ENCODE results near the gene TPRG1. TPM values are rescaled to one million over a fixed set of nuclear protein-coding genes. Genes with fewer than 3 reads are reported as not detected.

TPRG1 gene
- total and polyA plus RNA-seq, 2 of the 8 experiments (the other 6 are each of a cell fraction or from before 2014, with no cell fraction given), result 0.37 to 0.47 TPM

GRCh38 chr3:189146848-189147247 is 24.9 kb upstream of the TPRG1 start:
- Histone ChIP-seq H3K4me2 (ENCODE audit: insufficient read depth in 1 of 2, low read depth in 2 of 2, low read length in 2 of 2) (no peak overlapping the region), H3K36me3 (ENCODE audit: control insufficient read depth in 2 of 4, insufficient read depth in 4 of 4, low read length in 3 of 4) (peaks cover 0 to under 1% (median 0%) of the 10 kb centered on the region in 4 experiments; a peak in 1 of 8 replicates), H4K91ac (replicated peaks; ENCODE audit: insufficient read length, low read length) (no peak overlapping the region), H4K20me1 (replicated peaks in 1 of 2; ENCODE audit: control insufficient read depth in 1 of 2, insufficient read depth in 2 of 2, low read length in 2 of 2) (no peaks in the 10 kb centered on the region), H3K56ac (replicated peaks; ENCODE audit: insufficient read length, low read depth, low read length) (no peak overlapping the region), H3K27ac (ENCODE audit: low read depth, low read length) (no peak overlapping the region), H2BK12ac (ENCODE audit: low read depth, low read length) (no peak overlapping the region), H3K27me3 (replicated peaks in 1 of 4; ENCODE audit: control insufficient read depth in 3 of 4, extremely low read depth in 1 of 4, insufficient read depth in 3 of 4, low read length in 3 of 4) (no peaks in the 10 kb centered on the region), H3K4ac (replicated peaks; ENCODE audit: insufficient read length, low read depth, low read length) (no peak overlapping the region), H2BK20ac (ENCODE audit: low read length) (no peak overlapping the region), H2AK5ac (ENCODE audit: low read depth, low read length) (no peak overlapping the region), H3K14ac (ENCODE audit: insufficient read length) (no peak overlapping the region), H2AFZ (ENCODE audit: low read length) (no peak overlapping the region), H4K5ac (ENCODE audit: insufficient read length, low read depth, low read length) (no peak overlapping the region), H3K23me2 (ENCODE audit: low read depth, low read length) (no peaks in the 10 kb centered on the region), H3K23ac (ENCODE audit: insufficient read length) (no peak overlapping the region), H3K4me1 (replicated peaks in 1 of 4; ENCODE audit: control insufficient read depth in 3 of 4, insufficient read depth in 4 of 4, low read length in 3 of 4) (peaks cover 0 to 5% (median 1%) of the 10 kb centered on the region in 4 experiments; a peak in 3 of 7 replicates), H3K79me1 (ENCODE audit: low read depth, low read length) (no peaks in the 10 kb centered on the region), H3K9me3 (ENCODE audit: insufficient read depth in 2 of 2, low read depth in 1 of 2, low read length in 1 of 2) (peaks cover 4 to 5% of the 10 kb centered on the region in 2 experiments; a peak in 3 of 4 replicates), H3K79me2 (ENCODE audit: control insufficient read depth in 1 of 2, insufficient read depth in 2 of 2, low read length in 2 of 2) (no peaks in the 10 kb centered on the region), H3K9ac (replicated peaks in 1 of 4; ENCODE audit: extremely low read depth in 1 of 4, low read depth in 3 of 4, low read length in 3 of 4) (no peak overlapping the region), H3K4me3 (ENCODE audit: extremely low read depth in 1 of 4, insufficient read depth in 2 of 4, low read depth in 3 of 4, low read length in 4 of 4) (no peak overlapping the region), H2BK5ac (ENCODE audit: low read depth, low read length) (no peak overlapping the region), H4K8ac (ENCODE audit: extremely low read depth, insufficient read depth, low read length) (no peak overlapping the region), H2BK15ac (ENCODE audit: low read length) (no peak overlapping the region), H3K18ac (ENCODE audit: extremely low read depth, low read length) (no peak overlapping the region), H2BK120ac (replicated peaks; ENCODE audit: low read depth, low read length) (no peak overlapping the region)
- CTCF ChIA-PET (ENCODE audit: partially characterized antibody), result interaction anchor here (0.8 to 1.7 kb wide), 7 partner anchors 9 to 191 kb away, joined by 3 to 5 read pairs (median 4); no protein-coding TSS in a partner anchor
- FAIRE-seq (no peak), DNase-seq (ENCODE audit: low read depth in 1 of 2, low spot score in 2 of 2) (peak in 1 of 2 experiments; percentile 3)
- TF ChIP-seq SIN3A (conservative IDR thresholded peaks at IDR 0.05 in 1 of 2, IDR thresholded peaks at IDR 0.05 in 1 of 2; ENCODE audit: low read depth in 1 of 2, low read length in 2 of 2) (no peak), NRF1 (IDR thresholded peaks at IDR 0.05; ENCODE audit: low read depth, low read length) (no peak), TCF12 (IDR thresholded peaks at IDR 0.05; ENCODE audit: low read depth, low read length) (no peak), TBP (IDR thresholded peaks at IDR 0.05; ENCODE audit: low read depth, low read length) (peak; percentile 98)
- WGBS, 2 experiments (ENCODE audit: extremely low coverage in 1 of 2, insufficient coverage in 1 of 2, insufficient read length in 1 of 2, insufficient replicate concordance in 2 of 2, low coverage in 1 of 2, low lambda C conversion rate in 2 of 2, missing lambda C conversion rate in 1 of 2), result 80% methylated on average over 2 of the region's 2 CpGs; no CpG with 5 or more reads in 1 of the 2 experiments
- POLR2A ChIA-PET (ENCODE audit: partially characterized antibody), result interaction anchor here (1.4 kb wide), 1 partner anchor 9 kb away, joined by 3 read pairs; no protein-coding TSS in a partner anchor

All from H1 (cell line).